Central memory CD4-positive, alpha-beta T cell (primary cell): ENCODE data around the gene RELT.

ENCODE experiments used
- DNase-seq: peaks from one replicate; pipeline ENCODE4 v3.0.0; 2022
- total RNA-seq, 3 experiments: gene quantifications; one replicate each; lab custom pipeline; 2026; lab: John Stamatoyannopoulos, UW

Gene RELT
- total RNA-seq = 20.3 to 114 (median 48.8) reads per million in 3 experiments

- peak; percentile 93 for DNase-seq
Measured at GRCh38 chr11:73376160-73376802, at the start of gene RELT. TSS of gene RELT (plus strand) at chr11:73376399. CDS start at chr11:73389137, 12,738 bp downstream.

GRCh38 chr11:73326929-73327811 lies 49.0 kb upstream of the RELT start:
- DNase-seq = no peak

- DNase-seq = no peak
Measured at GRCh38 chr11:73327812-73328364, 48.3 kb upstream of the RELT start.

- no peak for DNase-seq
Measured at GRCh38 chr11:73330569-73331093, 45.6 kb upstream of the RELT start.

GRCh38 chr11:73331138-73331916 lies 44.9 kb upstream of the RELT start:
- no peak for DNase-seq

GRCh38 chr11:73333173-73333572 lies 43.0 kb upstream of the RELT start:
- no peak for DNase-seq

- DNase-seq = no peak
Measured at GRCh38 chr11:73333640-73334383, 42.4 kb upstream of the RELT start.

- no peak for DNase-seq
Measured at GRCh38 chr11:73334384-73335203, 41.6 kb upstream of the RELT start.

- peak; percentile 61 for DNase-seq
Measured at GRCh38 chr11:73335204-73335923, 40.8 kb upstream of the RELT start.

- no peak for DNase-seq
Measured at GRCh38 chr11:73337846-73338245, 38.4 kb upstream of the RELT start.

- DNase-seq = no peak
Measured at GRCh38 chr11:73338279-73338678, 37.9 kb upstream of the RELT start.

GRCh38 chr11:73340164-73340563 lies 36.0 kb upstream of the RELT start:
- DNase-seq = no peak

- DNase-seq = no peak
Measured at GRCh38 chr11:73342633-73343032, 33.6 kb upstream of the RELT start.

GRCh38 chr11:73343076-73343873 lies 32.9 kb upstream of the RELT start:
- no peak for DNase-seq

- no peak for DNase-seq
Measured at GRCh38 chr11:73344191-73344607, 32.0 kb upstream of the RELT start.

GRCh38 chr11:73345481-73346160 lies 30.6 kb upstream of the RELT start:
- DNase-seq = no peak

GRCh38 chr11:73346186-73346935 lies 29.8 kb upstream of the RELT start:
- no peak for DNase-seq

- DNase-seq = no peak
Measured at GRCh38 chr11:73347067-73347466, 29.1 kb upstream of the RELT start.
